Mammary epithelial cell (primary cell): ENCODE measurements around the gene CTLA4.

Experiments used
- CTCF ChIP-seq, 2 donors: IDR thresholded peaks in 1 of 2; conservative IDR thresholded peaks in 1 of 2; 2 replicates each; pipeline ENCODE4 v1.5.1; 2011 to 2012; ENCODE audit warnings: inconsistent platforms in 2 of 2, low read length in 2 of 2, mild to moderate bottlenecking in 2 of 2, control low read depth in 1 of 2, low read depth in 1 of 2; ENCODE audit not compliant: insufficient read depth in 1 of 2; ENCODE audit errors: extremely low read depth in 1 of 2
- EZH2 ChIP-seq: IDR thresholded peaks from 2 replicates; pipeline ENCODE4 v1.6.1; 2012; ENCODE audit warnings: low read length, inconsistent platforms, borderline replicate concordance

GRCh38 chr2:203835892-203836800 is 31.4 kb upstream of the CTLA4 start:
- no peak for TF ChIP-seq CTCF (conservative IDR thresholded peaks at IDR 0.05 in 1 of 2, IDR thresholded peaks at IDR 0.05 in 1 of 2; ENCODE audit: extremely low read depth in 1 of 2, insufficient read depth in 1 of 2, low read depth in 1 of 2, low read length in 2 of 2)
- TF ChIP-seq EZH2, result no peak
